Ishikawa (cell line): ENCODE measurements around the gene EDEM3.

Experiments
- FOXM1 ChIP-seq: IDR thresholded peaks from 2 replicates; pipeline ENCODE4 v1.6.1; 2012; ENCODE audit warnings: low read depth, borderline replicate concordance
- RAD21 ChIP-seq: IDR thresholded peaks from 2 replicates; pipeline ENCODE4 v1.6.1; 2012; ENCODE audit warnings: low read depth
- TF ChIP-seq, protein P1 (sequence below): IDR thresholded peaks from 2 replicates; pipeline ENCODE4 v1.6.1; 2012; ENCODE audit warnings: low read depth, mild to moderate bottlenecking

DNA sequence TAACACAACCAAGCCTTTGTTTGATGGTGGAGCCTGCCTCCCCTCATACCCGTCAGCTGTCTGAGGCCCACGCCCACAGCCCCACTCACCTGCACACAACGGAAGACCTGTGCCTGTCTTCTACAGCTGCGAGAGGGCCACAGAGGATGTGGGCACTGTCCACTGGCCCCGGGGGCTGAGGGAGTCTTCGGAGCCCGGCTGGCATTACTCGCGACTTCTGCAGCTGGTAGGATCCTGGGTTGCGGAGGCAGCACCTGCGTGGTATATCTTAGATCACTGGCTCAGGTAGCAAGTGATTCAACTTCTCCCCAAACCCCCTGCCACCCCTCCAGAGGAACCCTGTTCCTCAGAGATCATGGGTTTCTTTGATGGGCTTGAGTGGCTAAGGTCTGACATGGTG, 109.9 kb downstream of the EDEM3 start:
- TF ChIP-seq FOXM1 (no peak), RAD21 (no peak)
- TF ChIP-seq, protein P1, sequence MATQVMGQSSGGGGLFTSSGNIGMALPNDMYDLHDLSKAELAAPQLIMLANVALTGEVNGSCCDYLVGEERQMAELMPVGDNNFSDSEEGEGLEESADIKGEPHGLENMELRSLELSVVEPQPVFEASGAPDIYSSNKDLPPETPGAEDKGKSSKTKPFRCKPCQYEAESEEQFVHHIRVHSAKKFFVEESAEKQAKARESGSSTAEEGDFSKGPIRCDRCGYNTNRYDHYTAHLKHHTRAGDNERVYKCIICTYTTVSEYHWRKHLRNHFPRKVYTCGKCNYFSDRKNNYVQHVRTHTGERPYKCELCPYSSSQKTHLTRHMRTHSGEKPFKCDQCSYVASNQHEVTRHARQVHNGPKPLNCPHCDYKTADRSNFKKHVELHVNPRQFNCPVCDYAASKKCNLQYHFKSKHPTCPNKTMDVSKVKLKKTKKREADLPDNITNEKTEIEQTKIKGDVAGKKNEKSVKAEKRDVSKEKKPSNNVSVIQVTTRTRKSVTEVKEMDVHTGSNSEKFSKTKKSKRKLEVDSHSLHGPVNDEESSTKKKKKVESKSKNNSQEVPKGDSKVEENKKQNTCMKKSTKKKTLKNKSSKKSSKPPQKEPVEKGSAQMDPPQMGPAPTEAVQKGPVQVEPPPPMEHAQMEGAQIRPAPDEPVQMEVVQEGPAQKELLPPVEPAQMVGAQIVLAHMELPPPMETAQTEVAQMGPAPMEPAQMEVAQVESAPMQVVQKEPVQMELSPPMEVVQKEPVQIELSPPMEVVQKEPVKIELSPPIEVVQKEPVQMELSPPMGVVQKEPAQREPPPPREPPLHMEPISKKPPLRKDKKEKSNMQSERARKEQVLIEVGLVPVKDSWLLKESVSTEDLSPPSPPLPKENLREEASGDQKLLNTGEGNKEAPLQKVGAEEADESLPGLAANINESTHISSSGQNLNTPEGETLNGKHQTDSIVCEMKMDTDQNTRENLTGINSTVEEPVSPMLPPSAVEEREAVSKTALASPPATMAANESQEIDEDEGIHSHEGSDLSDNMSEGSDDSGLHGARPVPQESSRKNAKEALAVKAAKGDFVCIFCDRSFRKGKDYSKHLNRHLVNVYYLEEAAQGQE: no peak
